Vagina (tissue), 2 donors: Measurements from ENCODE around the gene MB21D2. TPM values are rescaled to one million over a fixed set of nuclear protein-coding genes. Genes with fewer than 3 reads are reported as not detected.

Experiments used
- DNase-seq, 2 donors: peaks; one replicate each; pipeline ENCODE4 v3.0.0-alpha.2; 2017; ENCODE audit errors: extremely low spot score in 2 of 2
- H3K27ac ChIP-seq: fragments of 200-600 bp; sonication (generic); one replicate; pipeline ENCODE4 v1.5.1; 2019
- H3K27me3 ChIP-seq: fragments of 200-600 bp; sonication (generic); one replicate; pipeline ENCODE4 v1.5.1; 2019
- H3K36me3 ChIP-seq, 2 donors: fragments of 200-600 bp; sonication (generic); one replicate each; pipeline ENCODE4 v1.5.1; 2017 to 2019
- H3K4me1 ChIP-seq: fragments of 200-600 bp; sonication (generic); one replicate; pipeline ENCODE4 v1.5.1; 2019
- H3K4me3 ChIP-seq, 2 donors: fragments of 200-600 bp; sonication (generic); 1 replicate in 1 of 2; 2 replicates in 1 of 2; pipeline ENCODE4 v1.5.1; 2016 to 2019
- H3K9me3 ChIP-seq: fragments of 200-600 bp; sonication (generic); one replicate; pipeline ENCODE4 v1.5.1; 2019
- POLR2A ChIP-seq, 2 donors: fragments of 450-650 bp; IDR thresholded peaks; one replicate each; pipeline ENCODE4 v1.6.1; 2017; ENCODE audit warnings: antibody characterized with exemption in 2 of 2, mild to moderate bottlenecking in 2 of 2, moderate library complexity in 2 of 2
- POLR2AphosphoS5 ChIP-seq, 2 donors: sonication (generic); formaldehyde crosslinking; IDR thresholded peaks; one replicate each; pipeline ENCODE4 v1.9.0; 2017; ENCODE audit warnings: antibody characterized with exemption in 2 of 2, mild to moderate bottlenecking in 2 of 2, low read depth in 1 of 2; ENCODE audit not compliant: insufficient read depth in 1 of 2
- intact Hi-C: fragments of 100-400 bp; cut with DNase I; formaldehyde crosslinking; loops from one replicate; pipeline ENCODE4 v1.15.1; 2023
- total RNA-seq: library from RNA; depleted of rRNA; stranded (reverse); fragments of >200 nt; gene quantifications from one replicate; pipeline ENCODE4 v1.2.3, GENCODE V29; 2016
- TF ChIP-seq, protein P1 (sequence below), 3 experiments: fragments of 450-650 bp in 2 of 3; fragments of 200-600 bp in 1 of 3; sonication (generic) in 1 of 3; IDR thresholded peaks; one replicate each; pipeline ENCODE4 v1.5.1; 2017 to 2019; ENCODE audit warnings: antibody characterized with exemption in 3 of 3, mild to moderate bottlenecking in 2 of 3, moderate library complexity in 2 of 3

The MB21D2 gene
- total RNA-seq, 1 donor from 2014 or later: 5.6 TPM

DNA sequence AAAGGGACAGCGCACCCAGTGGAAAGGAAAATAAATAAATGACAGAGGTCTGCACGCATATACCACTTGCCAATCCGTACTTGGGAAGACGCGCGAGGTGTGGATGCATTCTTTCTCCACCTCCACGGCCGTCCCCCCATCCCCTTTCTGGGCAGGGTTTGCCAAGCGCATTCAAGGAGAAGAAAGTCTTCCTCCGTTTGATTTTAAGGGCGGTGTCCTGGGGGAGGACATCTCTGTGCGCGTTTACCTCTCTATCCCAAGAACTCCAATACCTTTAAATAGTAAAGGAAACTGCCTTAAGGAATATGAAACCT lies 576 bp upstream of the MB21D2 start:
- peaks cover 19% of the 10 kb centered on the region for H3K4me1 ChIP-seq

DNA sequence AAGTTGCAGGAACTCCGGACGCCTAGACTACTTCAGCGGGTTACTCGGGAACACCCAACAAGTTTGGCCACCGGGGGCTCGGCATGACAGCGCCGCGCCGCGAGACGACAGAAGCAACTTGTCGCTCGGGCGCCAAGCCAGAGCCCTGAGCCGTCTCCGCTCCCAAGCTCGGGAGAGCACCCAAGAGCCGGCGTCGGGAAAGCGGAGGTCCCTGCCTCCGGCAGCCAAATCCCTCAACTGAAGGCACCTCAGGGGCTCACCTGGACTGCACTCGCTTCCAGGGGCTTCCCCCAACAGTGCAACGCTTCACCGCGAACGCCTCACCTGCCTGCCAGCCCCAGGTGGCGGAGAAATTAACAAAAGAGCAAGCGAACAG lies 640 bp downstream of the MB21D2 start:
- Histone ChIP-seq H3K27ac (peak overlapping the region; percentile 91), H3K36me3 (no peaks in the 10 kb centered on the region), H3K27me3 (no peaks in the 10 kb centered on the region), H3K4me3 (peak overlapping the region; percentile 61 to 81), H3K9me3 (no peaks in the 10 kb centered on the region), H3K4me1 (peaks cover 19% of the 10 kb centered on the region)
- intact Hi-C loops: loop anchor here (5.0 kb wide), 1 partner anchor 125 kb away; no protein-coding TSS in a partner anchor
- TF ChIP-seq POLR2A (IDR thresholded peaks at IDR 0.05) (no peak), POLR2AphosphoS5 (IDR thresholded peaks at IDR 0.05; ENCODE audit: insufficient read depth in 1 of 2, low read depth in 1 of 2) (no peak)
- TF ChIP-seq, protein P1, sequence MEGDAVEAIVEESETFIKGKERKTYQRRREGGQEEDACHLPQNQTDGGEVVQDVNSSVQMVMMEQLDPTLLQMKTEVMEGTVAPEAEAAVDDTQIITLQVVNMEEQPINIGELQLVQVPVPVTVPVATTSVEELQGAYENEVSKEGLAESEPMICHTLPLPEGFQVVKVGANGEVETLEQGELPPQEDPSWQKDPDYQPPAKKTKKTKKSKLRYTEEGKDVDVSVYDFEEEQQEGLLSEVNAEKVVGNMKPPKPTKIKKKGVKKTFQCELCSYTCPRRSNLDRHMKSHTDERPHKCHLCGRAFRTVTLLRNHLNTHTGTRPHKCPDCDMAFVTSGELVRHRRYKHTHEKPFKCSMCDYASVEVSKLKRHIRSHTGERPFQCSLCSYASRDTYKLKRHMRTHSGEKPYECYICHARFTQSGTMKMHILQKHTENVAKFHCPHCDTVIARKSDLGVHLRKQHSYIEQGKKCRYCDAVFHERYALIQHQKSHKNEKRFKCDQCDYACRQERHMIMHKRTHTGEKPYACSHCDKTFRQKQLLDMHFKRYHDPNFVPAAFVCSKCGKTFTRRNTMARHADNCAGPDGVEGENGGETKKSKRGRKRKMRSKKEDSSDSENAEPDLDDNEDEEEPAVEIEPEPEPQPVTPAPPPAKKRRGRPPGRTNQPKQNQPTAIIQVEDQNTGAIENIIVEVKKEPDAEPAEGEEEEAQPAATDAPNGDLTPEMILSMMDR (IDR thresholded peaks at IDR 0.05): no peak
- DNase-seq: no peak

More for the DNA sequence above, 576 bp upstream of the MB21D2 start:
- Histone ChIP-seq H3K9me3 (no peaks in the 10 kb centered on the region), H3K27ac (peak overlapping the region; percentile 91), H3K36me3 (no peaks in the 10 kb centered on the region), H3K4me3 (peak overlapping the region; percentile 61 to 81), H3K27me3 (no peaks in the 10 kb centered on the region)
- no peak for TF ChIP-seq POLR2AphosphoS5 (IDR thresholded peaks at IDR 0.05; ENCODE audit: insufficient read depth in 1 of 2, low read depth in 1 of 2)
- no peak for TF ChIP-seq POLR2A (IDR thresholded peaks at IDR 0.05)
- TF ChIP-seq, protein P1 (IDR thresholded peaks at IDR 0.05): no peak
- DNase-seq: no peak
- intact Hi-C loops: loop anchor here (5.0 kb wide), 1 partner anchor 124 kb away; no protein-coding TSS in a partner anchor

DNA sequence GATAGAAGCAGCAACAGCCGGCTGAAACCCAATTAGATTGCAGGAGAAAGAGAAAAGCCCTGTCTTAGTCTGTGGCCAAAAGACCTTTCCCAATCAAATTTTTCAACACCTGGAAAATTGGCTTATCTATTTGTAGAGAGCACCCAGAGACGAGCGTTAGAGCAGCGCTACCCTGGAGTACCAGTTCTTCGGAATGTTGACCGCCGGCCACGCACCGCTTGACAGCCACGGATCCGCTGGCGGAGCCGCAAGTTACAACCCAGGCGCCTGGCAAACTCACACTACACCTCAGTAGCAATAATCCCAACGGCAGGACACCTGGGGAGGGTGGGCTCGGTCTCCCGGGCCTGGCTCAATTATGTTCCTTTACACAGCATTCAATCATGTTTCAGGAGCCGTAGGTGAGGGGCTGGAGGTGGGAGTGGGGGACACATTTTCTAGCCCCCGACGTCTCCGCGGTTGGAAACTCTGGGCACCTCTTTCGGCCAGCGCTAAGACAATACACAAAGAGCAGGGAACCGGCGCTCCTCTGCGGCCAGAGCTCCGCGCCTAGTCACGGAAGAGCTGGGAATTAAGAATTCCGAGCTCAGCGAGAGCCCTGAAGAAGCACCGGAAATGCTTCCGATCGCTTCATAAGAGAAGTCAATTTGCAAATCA lies 1.2 kb downstream of the MB21D2 start:
- Histone ChIP-seq H3K9me3 (no peaks in the 10 kb centered on the region), H3K27me3 (no peaks in the 10 kb centered on the region), H3K4me3 (peak overlapping the region; percentile 61 to 81), H3K36me3 (no peaks in the 10 kb centered on the region), H3K27ac (peak overlapping the region; percentile 91), H3K4me1 (peaks cover 19% of the 10 kb centered on the region)
- TF ChIP-seq POLR2AphosphoS5 (IDR thresholded peaks at IDR 0.05; ENCODE audit: insufficient read depth in 1 of 2, low read depth in 1 of 2): peak in 1 of 2 donors; percentile 27
- TF ChIP-seq, protein P1 (IDR thresholded peaks at IDR 0.05): no peak
- DNase-seq: no peak
- intact Hi-C loops: loop anchor here (5.0 kb wide), 1 partner anchor 126 kb away; no protein-coding TSS in a partner anchor

DNA sequence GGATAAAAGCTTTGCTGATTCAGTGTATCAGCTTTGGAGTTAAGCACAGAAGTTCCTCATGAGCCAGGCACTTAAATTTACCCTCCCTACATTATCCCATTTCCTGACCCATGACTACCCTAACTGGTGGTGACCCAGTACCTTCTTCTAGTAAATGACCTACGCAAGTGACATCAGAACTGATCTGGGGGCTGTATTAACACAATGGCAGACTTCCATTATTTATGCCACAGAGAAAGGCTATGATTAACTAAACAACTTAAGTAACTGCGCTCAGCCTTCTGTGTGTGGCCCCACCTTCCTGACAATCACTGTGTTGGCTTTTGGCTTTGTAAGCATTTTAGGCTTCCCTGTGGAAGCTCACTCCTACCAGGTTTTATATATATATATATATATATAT lies 1.9 kb downstream of the MB21D2 start:
- Histone ChIP-seq H3K36me3 (no peaks in the 10 kb centered on the region), H3K4me3 (peak overlapping the region in 1 of 2 donors; percentile 81), H3K27me3 (no peaks in the 10 kb centered on the region), H3K27ac (no peak overlapping the region), H3K9me3 (no peaks in the 10 kb centered on the region), H3K4me1 (peaks cover 19% of the 10 kb centered on the region)
- DNase-seq: no peak
- TF ChIP-seq, protein P1 (IDR thresholded peaks at IDR 0.05): no peak
- TF ChIP-seq POLR2AphosphoS5 (IDR thresholded peaks at IDR 0.05; ENCODE audit: insufficient read depth in 1 of 2, low read depth in 1 of 2) (no peak), POLR2A (IDR thresholded peaks at IDR 0.05) (no peak)
- intact Hi-C loops: loop anchor here (5.0 kb wide), 1 partner anchor 127 kb away; no protein-coding TSS in a partner anchor

DNA sequence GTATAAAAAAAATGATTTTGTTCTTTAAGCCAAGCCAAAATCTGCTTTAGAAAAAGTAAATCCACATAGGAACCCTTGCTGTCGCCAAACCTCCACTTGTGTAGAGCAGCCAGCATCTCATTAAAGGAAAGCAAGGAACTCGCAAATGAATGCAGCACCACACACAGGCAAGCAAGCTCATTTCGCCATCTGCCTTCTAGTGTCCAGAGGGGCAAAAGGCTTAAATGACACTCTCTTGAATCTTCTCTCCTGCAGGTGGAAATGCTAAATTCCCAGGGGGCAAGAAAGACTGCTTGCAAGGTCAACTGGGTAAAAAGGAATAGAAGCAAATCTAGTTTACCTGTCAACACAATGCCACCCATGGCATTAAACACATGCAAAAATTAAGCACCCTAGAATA lies 2.4 kb downstream of the MB21D2 start:
- Histone ChIP-seq H3K4me1 (peaks cover 19% of the 10 kb centered on the region), H3K4me3 (peak overlapping the region in 1 of 2 donors; percentile 81), H3K27ac (no peak overlapping the region), H3K27me3 (no peaks in the 10 kb centered on the region), H3K9me3 (no peaks in the 10 kb centered on the region), H3K36me3 (no peaks in the 10 kb centered on the region)
- no peak for DNase-seq
- intact Hi-C loops: loop anchor here (5.0 kb wide), 1 partner anchor 127 kb away; no protein-coding TSS in a partner anchor
- TF ChIP-seq POLR2AphosphoS5 (IDR thresholded peaks at IDR 0.05; ENCODE audit: insufficient read depth in 1 of 2, low read depth in 1 of 2) (no peak), POLR2A (IDR thresholded peaks at IDR 0.05) (no peak)
- TF ChIP-seq, protein P1 (IDR thresholded peaks at IDR 0.05): no peak
